HCT116 (cell line): Measurements from ENCODE around the gene APBB3. TPM values are rescaled to one million over a fixed set of nuclear protein-coding genes. Genes with fewer than 3 reads are reported as not detected.

Experiments
- ATAC-seq: fragments of 200-7000 bp; cut with Tn5 transposase; 2 replicates; pipeline ENCODE4 v1.9.1; 2020; ENCODE audit warnings: mild to moderate bottlenecking, moderate library complexity
- BruUV-seq: library from RNA; stranded (reverse); fragments of 400-500 nt; replicated peaks from 2 replicates; lab custom pipeline; 2021; lab: Mats Ljungman, UMichigan
- CTCF ChIA-PET: fragments of 300-600 bp; sonication (Branson Sonifier 250); formaldehyde crosslinking; loops from one replicate; lab custom pipeline; 2021; ENCODE audit warnings: antibody characterized with exemption; lab: Charles Lee
- POLR2A ChIA-PET: fragments of 300-600, 350-600 bp; sonication (Branson Sonifier 250); formaldehyde crosslinking; loops from one replicate; lab custom pipeline; 2021; ENCODE audit warnings: antibody characterized with exemption; lab: Charles Lee
- RAD21 ChIA-PET, 2 experiments: fragments of 300-600 bp; sonication (Branson Sonifier 250); formaldehyde crosslinking; loops; one replicate each; lab custom pipeline; 2023; ENCODE audit warnings: low total read pairs in 2 of 2; ENCODE audit not compliant: uncharacterized antibody in 2 of 2, unreplicated experiment in 2 of 2, low non-redundant PET in 1 of 2; lab: Charles Lee
- DNase-seq: peaks from one replicate; pipeline ENCODE4 v3.0.0-alpha.2; 2010; ENCODE audit warnings: low read depth, low spot score
- H2AFZ ChIP-seq: fragments of 200-600 bp; shearing (Covaris generic), sonication (generic); 2 replicates; pipeline ENCODE4 v1.6.1; 2017; ENCODE audit warnings: low read depth, mixed run types, mixed read lengths, antibody characterized with exemption, low read length; ENCODE audit not compliant: poor library complexity, severe bottlenecking
- H3K27ac ChIP-seq: 2 replicates; pipeline ENCODE4 v1.5.1; 2012; ENCODE audit warnings: low read depth, low read length
- H3K27me3 ChIP-seq: fragments of 200-600 bp; sonication (generic); 2 replicates; pipeline ENCODE4 v1.6.1; 2016; ENCODE audit warnings: mixed run types, low read length, mixed read lengths; ENCODE audit not compliant: insufficient read depth
- H3K36me3 ChIP-seq, 2 experiments: fragments of 200-500 bp in 1 of 2; fragments of 200-600 bp in 1 of 2; sonication (Bioruptor generic) in 1 of 2; sonication (generic) in 1 of 2; 2 replicates each; pipeline versions ENCODE4 v1.5.1 to v1.6.1; 2014 to 2016; ENCODE audit warnings: low read length in 2 of 2, inconsistent platforms in 1 of 2, mixed read lengths in 1 of 2, mixed run types in 1 of 2; ENCODE audit not compliant: insufficient read depth in 2 of 2, control insufficient read depth in 1 of 2
- H3K4me1 ChIP-seq, 2 experiments: fragments of 200-600 bp in 1 of 2; sonication (generic) in 1 of 2; 2 replicates each; pipeline versions ENCODE4 v1.5.1 to v1.6.1; 2012 to 2017; ENCODE audit warnings: low read length in 2 of 2, inconsistent platforms in 1 of 2, mild to moderate bottlenecking in 1 of 2, mixed read lengths in 1 of 2, mixed run types in 1 of 2, moderate library complexity in 1 of 2; ENCODE audit not compliant: insufficient read depth in 2 of 2, control insufficient read depth in 1 of 2
- H3K4me2 ChIP-seq: fragments of 200-600 bp; sonication (generic); 2 replicates; pipeline ENCODE4 v1.6.1; 2017; ENCODE audit warnings: mixed run types, low read length, mixed read lengths
- H3K4me3 ChIP-seq, 2 experiments: fragments of 200-600 bp in 1 of 2; sonication (generic) in 1 of 2; replicated peaks in 1 of 2; 2 replicates each; pipeline ENCODE4 v1.5.1; 2011 to 2016; ENCODE audit warnings: low read length in 2 of 2, control low read depth in 1 of 2, low read depth in 1 of 2, mild to moderate bottlenecking in 1 of 2, mixed read lengths in 1 of 2, mixed run types in 1 of 2
- H3K79me2 ChIP-seq: fragments of 200-600 bp; sonication (generic); 2 replicates; pipeline ENCODE4 v1.6.1; 2017; ENCODE audit warnings: mild to moderate bottlenecking, mixed run types, low read length, moderate library complexity, mixed read lengths; ENCODE audit not compliant: insufficient read depth
- H3K9ac ChIP-seq: fragments of 200-600 bp; sonication (generic); 2 replicates; pipeline ENCODE4 v1.6.1; 2016; ENCODE audit warnings: low read length, mixed read lengths
- H3K9me2 ChIP-seq: fragments of 200-600 bp; sonication (generic), shearing (Covaris generic); 2 replicates; pipeline ENCODE4 v1.6.1; 2017; ENCODE audit warnings: mixed run types, mild to moderate bottlenecking, moderate library complexity; ENCODE audit not compliant: insufficient read depth
- H3K9me3 ChIP-seq, 2 experiments: fragments of 200-500 bp in 1 of 2; fragments of 200-600 bp in 1 of 2; sonication (Bioruptor generic) in 1 of 2; sonication (generic) in 1 of 2; 2 replicates each; pipeline ENCODE4 v1.6.1; 2014 to 2017; ENCODE audit warnings: low read length in 2 of 2, mixed read lengths in 2 of 2, inconsistent platforms in 1 of 2, low read depth in 1 of 2, mild to moderate bottlenecking in 1 of 2, mixed run types in 1 of 2, moderate library complexity in 1 of 2; ENCODE audit not compliant: control insufficient read depth in 1 of 2, insufficient read depth in 1 of 2
- H4K20me1 ChIP-seq: fragments of 200-600 bp; sonication (generic), shearing (Covaris generic); 2 replicates; pipeline ENCODE4 v1.6.1; 2017; ENCODE audit warnings: mixed run types, mild to moderate bottlenecking, moderate library complexity; ENCODE audit not compliant: insufficient read depth
- ELF1 ChIP-seq: IDR thresholded peaks from 2 replicates; pipeline ENCODE4 v1.6.1; 2012; ENCODE audit warnings: low read depth, borderline replicate concordance
- EZH2 ChIP-seq: fragments of 200-600 bp; sonication (generic); IDR thresholded peaks from 2 replicates; pipeline ENCODE4 v1.6.1; 2017; ENCODE audit warnings: antibody characterized with exemption, mixed run types
- EZH2phosphoT487 ChIP-seq: fragments of 200-600 bp; IDR thresholded peaks from 2 replicates; pipeline ENCODE4 v1.6.1; 2018; ENCODE audit warnings: antibody characterized with exemption, borderline replicate concordance
- FOSL1 ChIP-seq: IDR thresholded peaks from 2 replicates; pipeline ENCODE4 v1.6.1; 2012; ENCODE audit warnings: low read depth
- JUND ChIP-seq: IDR thresholded peaks from 2 replicates; pipeline ENCODE4 v1.6.1; 2012
- MAX ChIP-seq: IDR thresholded peaks from 2 replicates; pipeline ENCODE4 v1.6.1; 2012
- POLR2A ChIP-seq: IDR thresholded peaks from 2 replicates; pipeline ENCODE4 v1.7.0; 2011; ENCODE audit warnings: borderline replicate concordance; ENCODE audit not compliant: insufficient read depth, insufficient read length; ENCODE audit errors: extremely low read depth
- POLR2AphosphoS5 ChIP-seq: IDR thresholded peaks from 2 replicates; pipeline ENCODE4 v1.6.1; 2011; ENCODE audit warnings: mild to moderate bottlenecking, low read depth, low read length, moderate library complexity
- RAD21 ChIP-seq: IDR thresholded peaks from 2 replicates; pipeline ENCODE4 v1.6.1; 2012; ENCODE audit warnings: low read depth, mild to moderate bottlenecking
- TCF7L2 ChIP-seq: IDR thresholded peaks from 2 replicates; pipeline ENCODE4 v1.7.0; 2011; ENCODE audit warnings: borderline replicate concordance, inconsistent platforms; ENCODE audit not compliant: insufficient read depth, insufficient read length; ENCODE audit errors: extremely low read depth
- YY1 ChIP-seq: IDR thresholded peaks from 2 replicates; pipeline ENCODE4 v1.6.1; 2011; ENCODE audit warnings: low read length, low read depth, moderate library complexity, mild to moderate bottlenecking; ENCODE audit not compliant: insufficient replicate concordance; ENCODE audit errors: extremely low read depth
- ZFX ChIP-seq: fragments of 450-650 bp; IDR thresholded peaks from 2 replicates; pipeline ENCODE4 v1.6.1; 2017
- ZNF274 ChIP-seq: fragments of 200-500 bp; sonication (Bioruptor generic); IDR thresholded peaks from 2 replicates; pipeline ENCODE4 v1.6.1; 2014; ENCODE audit warnings: mild to moderate bottlenecking, low read depth, low read length, inconsistent platforms
- intact Hi-C: fragments of 100-400 bp; cut with micrococcal nuclease; formaldehyde crosslinking; loops from 2 replicates; pipeline ENCODE4 v1.10.0; 2022
- microRNA-seq: library from miRNA; unstranded; fragments of <30 nt; microRNA quantifications from one replicate; pipeline ENCODE4, GENCODE V29; 2016; ENCODE audit warnings: borderline number of aligned reads
- total RNA-seq: library from RNA; stranded (reverse); gene quantifications from one replicate; pipeline ENCODE4 v1.2.1, GENCODE V29; 2021; ENCODE audit not compliant: unreplicated experiment

APBB3 gene
- total RNA-seq, 1 experiment from 2014 or later = 28.4 TPM

- no peak for TF ChIP-seq TCF7L2
These were observed 51.3 kb downstream of the APBB3 start (continued) for GRCh38 chr5:140513124-140513523.

GRCh38 chr5:140509898-140510297 is 54.5 kb downstream of the APBB3 start:
- ATAC-seq = no peak
- no peak overlapping the region for H3K9ac ChIP-seq
- POLR2A ChIA-PET = no interaction called here

More at GRCh38 chr5:140509898-140510297, 54.5 kb downstream of the APBB3 start:
- no peak overlapping the region for H2AFZ ChIP-seq
- no peak overlapping the region for H3K27ac ChIP-seq
- DNase-seq = no peak
- H3K27me3 ChIP-seq = no peaks in the 10 kb centered on the region
- H3K4me2 ChIP-seq = no peak overlapping the region
- RAD21 ChIA-PET = no interaction called here
- H4K20me1 ChIP-seq = no peaks in the 10 kb centered on the region
- H3K4me1 ChIP-seq = no peaks in the 10 kb centered on the region
- no TSS peak for BruUV-seq
- CTCF ChIA-PET = no interaction called here
- no peaks in the 10 kb centered on the region for H3K79me2 ChIP-seq
- H3K4me3 ChIP-seq = no peak overlapping the region
- no peaks in the 10 kb centered on the region for H3K9me3 ChIP-seq
- intact Hi-C loops = no loop called here
- no peak for TF ChIP-seq POLR2AphosphoS5
- TF ChIP-seq MAX = no peak
- no peak for TF ChIP-seq ZFX
- TF ChIP-seq ELF1 = no peak
- no peak for TF ChIP-seq JUND
- no peak for TF ChIP-seq ZNF274
- no peak for TF ChIP-seq FOSL1
- TF ChIP-seq EZH2phosphoT487 = no peak
- no peak for TF ChIP-seq EZH2
- TF ChIP-seq RAD21 = no peak
- no peak for TF ChIP-seq YY1
- no peak for TF ChIP-seq POLR2A
- H3K36me3 ChIP-seq = peaks cover 25 to 47% of the 10 kb centered on the region in 2 experiments; a peak in 3 of 4 replicates
- no peaks in the 10 kb centered on the region for H3K9me2 ChIP-seq

Small RNA genes lying within 50 kb of the gene (microRNA-seq; reads per million reads assigned to microRNA genes)
- gene MIR6831 = not detected

Other genes with a start within 250 kb of the APBB3 start
- 12.3 TPM for gene HBEGF, start 218.0 kb downstream of the APBB3 start, total RNA-seq
- 0.49 TPM for gene SLC4A9, start 204.4 kb downstream of the APBB3 start, total RNA-seq
- 80.8 TPM for gene ANKHD1, start 162.8 kb downstream of the APBB3 start, total RNA-seq
- gene EIF4EBP3, start 16.9 kb downstream of the APBB3 start, total RNA-seq = 6.0 TPM
- 41.7 TPM for gene SRA1, start 7.1 kb downstream of the APBB3 start, total RNA-seq
- gene SLC35A4, start 230 bp upstream of the APBB3 start, total RNA-seq = 37.5 TPM
- gene CD14, start 68.6 kb upstream of the APBB3 start, total RNA-seq = 0.42 TPM
- gene TMCO6, start 74.9 kb upstream of the APBB3 start, total RNA-seq = 28.0 TPM
- gene NDUFA2, start 83.0 kb upstream of the APBB3 start, total RNA-seq = 68.3 TPM
- gene IK, start 83.2 kb upstream of the APBB3 start, total RNA-seq = 96.6 TPM
- gene WDR55, start 100.3 kb upstream of the APBB3 start, total RNA-seq = 37.2 TPM
- gene DND1, start 109.0 kb upstream of the APBB3 start, total RNA-seq = 2.3 TPM
- gene HARS1, start 126.8 kb upstream of the APBB3 start, total RNA-seq = 91.1 TPM
- 38.8 TPM for gene HARS2, start 126.9 kb upstream of the APBB3 start, total RNA-seq
- 55.3 TPM for gene ZMAT2, start 135.8 kb upstream of the APBB3 start, total RNA-seq
- not detected for gene PCDHA1, start 221.5 kb upstream of the APBB3 start, total RNA-seq
- not detected for gene PCDHA2, start 230.3 kb upstream of the APBB3 start, total RNA-seq
- gene PCDHA3, start 236.5 kb upstream of the APBB3 start, total RNA-seq = not detected
- gene PCDHA4, start 242.5 kb upstream of the APBB3 start, total RNA-seq = not detected